Measurements from ENCODE around the gene DSP.

DNA sequence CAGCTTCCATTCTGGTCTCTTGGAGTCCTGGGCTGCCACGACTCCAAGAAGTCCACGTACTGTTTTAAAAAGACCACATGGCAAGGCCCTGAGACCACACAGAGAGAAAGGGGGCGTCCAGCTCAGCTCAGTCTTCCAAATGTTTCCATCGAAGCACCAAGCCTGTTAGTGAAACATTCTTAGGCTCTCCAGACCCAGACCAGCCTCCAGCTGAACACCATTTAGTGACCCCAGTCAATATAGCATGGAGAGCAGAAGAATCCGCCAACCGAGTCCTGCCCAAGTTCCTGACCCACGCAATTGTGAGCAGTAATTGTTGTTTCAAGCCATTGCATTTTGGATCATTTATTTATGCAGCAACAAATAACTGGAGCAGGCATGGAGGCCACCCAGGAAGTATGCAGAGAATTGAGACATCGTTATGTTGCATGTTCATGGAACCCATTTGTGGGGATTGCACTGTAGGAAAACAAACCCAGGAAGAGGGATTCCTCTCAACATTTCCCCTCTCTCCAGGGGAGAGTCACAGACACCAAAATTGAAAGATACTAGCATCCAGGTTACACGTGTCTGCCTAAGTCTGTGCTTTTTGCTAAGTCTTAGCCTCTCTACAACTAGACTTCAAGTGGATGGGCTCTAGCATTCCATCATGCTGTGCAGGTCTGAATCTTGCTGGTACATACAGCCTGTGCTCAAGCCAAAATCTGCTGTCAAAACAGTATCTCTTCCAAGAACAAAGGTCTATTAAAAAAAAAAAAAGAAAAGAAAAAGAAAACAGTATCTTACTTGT is 91.2 kb downstream of the DSP start:
- TF ChIP-seq CTCF (conservative IDR thresholded peaks at IDR 0.05) (no peak), ZFX (IDR thresholded peaks at IDR 0.05) (no peak)
